HepG2 (cell line): ENCODE results near the gene RPL19. TPM values are rescaled to one million over a fixed set of nuclear protein-coding genes. Genes with fewer than 3 reads are reported as not detected.

Experiments used
- ATAC-seq: fragments of 200-7000 bp; cut with Tn5 transposase; 3 replicates; pipeline ENCODE4 v1.9.1; 2020; ENCODE audit warnings: mild to moderate bottlenecking, moderate library complexity
- BruUV-seq: library from RNA; stranded (reverse); fragments of 400-500 nt; replicated peaks from 2 replicates; lab custom pipeline; 2021; lab: Mats Ljungman, UMichigan
- CTCF ChIA-PET: fragments of 300-600 bp; formaldehyde crosslinking; extraction: SDS; loops from one replicate; lab custom pipeline; 2021; ENCODE audit warnings: low total read pairs, inconsistent platforms, low intra/inter-chr PET ratio; lab: Yijun Ruan, JAX
- POLR2A ChIA-PET: fragments of 350-600 bp; sonication (Branson Sonifier 250); formaldehyde crosslinking; loops from one replicate; lab custom pipeline; 2020; ENCODE audit warnings: antibody characterized with exemption, inconsistent platforms; lab: Yijun Ruan, JAX
- DNase-seq: peaks from one replicate; pipeline ENCODE4 v3.0.0-alpha.2; 2015; ENCODE audit warnings: low spot score
- FAIRE-seq: peaks from 3 replicates; lab custom pipeline; 2011; peaks lifted over from hg19 to GRCh38; lab: Jason Lieb, UNC
- H2AFZ ChIP-seq: one replicate; pipeline ENCODE4 v1.6.1; 2011; ENCODE audit warnings: low read length, inconsistent platforms
- H3K27ac ChIP-seq: fragments of 300-600 bp; 3 replicates; pipeline ENCODE4 v1.8.0; 2011; ENCODE audit warnings: mixed run types, mild to moderate bottlenecking, mixed read lengths, low read length, inconsistent platforms; ENCODE audit not compliant: insufficient read depth; ENCODE audit errors: extremely low read length
- H3K27me3 ChIP-seq, 2 experiments: fragments of 200-600 bp in 1 of 2; 2 replicates in 1 of 2; 3 replicates in 1 of 2; pipeline versions ENCODE4 v1.6.0 to v1.8.0; 2011; ENCODE audit warnings: low read length in 2 of 2, mild to moderate bottlenecking in 2 of 2, moderate library complexity in 2 of 2, inconsistent platforms in 1 of 2; ENCODE audit not compliant: insufficient read depth in 2 of 2, control insufficient read depth in 1 of 2
- H3K36me3 ChIP-seq, 2 experiments: fragments of 200-600 bp in 1 of 2; replicated peaks in 1 of 2; 2 replicates in 1 of 2; 3 replicates in 1 of 2; pipeline versions ENCODE4 v1.5.1 to v1.8.0; 2011; ENCODE audit warnings: low read length in 2 of 2, inconsistent platforms in 1 of 2; ENCODE audit not compliant: insufficient read depth in 2 of 2, control insufficient read depth in 1 of 2
- H3K4me1 ChIP-seq: 2 replicates; pipeline ENCODE4 v1.5.1; 2012; ENCODE audit warnings: low read length, inconsistent platforms; ENCODE audit not compliant: insufficient read depth
- H3K4me2 ChIP-seq: 2 replicates; pipeline ENCODE4 v1.6.0; 2011; ENCODE audit warnings: low read depth, low read length, inconsistent platforms
- H3K4me3 ChIP-seq, 3 experiments: fragments of 200-600 bp in 1 of 3; sonication (generic), shearing (Covaris generic) in 1 of 3; replicated peaks in 1 of 3; 2 replicates each; pipeline ENCODE4 v1.5.1; 2011 to 2016; ENCODE audit warnings: low read length in 3 of 3, inconsistent platforms in 2 of 3, low read depth in 2 of 3, mild to moderate bottlenecking in 2 of 3, control low read depth in 1 of 3, mixed read lengths in 1 of 3; ENCODE audit not compliant: insufficient read depth in 1 of 3
- H3K79me2 ChIP-seq: one replicate; pipeline ENCODE4 v1.6.1; 2011; ENCODE audit warnings: low read length, inconsistent platforms; ENCODE audit not compliant: insufficient read depth
- H3K9ac ChIP-seq: 2 replicates; pipeline ENCODE4 v1.6.0; 2011; ENCODE audit warnings: mild to moderate bottlenecking, low read depth, low read length, inconsistent platforms; ENCODE audit not compliant: insufficient read depth
- H3K9me3 ChIP-seq: 2 replicates; pipeline ENCODE4 v1.5.1; 2012; ENCODE audit warnings: mild to moderate bottlenecking, low read length
- H4K20me1 ChIP-seq: 2 replicates; pipeline ENCODE4 v1.6.0; 2011; ENCODE audit warnings: inconsistent platforms, mild to moderate bottlenecking, low read length, moderate library complexity; ENCODE audit not compliant: insufficient read depth
- ARNT ChIP-seq: fragments of 450-650 bp; IDR thresholded peaks from 2 replicates; pipeline ENCODE4 v1.6.1; 2017
- CBX1 ChIP-seq: IDR thresholded peaks from one replicate; pipeline ENCODE4 v1.6.1; 2016; ENCODE audit warnings: antibody characterized with exemption, low read depth
- CEBPB ChIP-seq: IDR thresholded peaks from 2 replicates; pipeline ENCODE4 v1.6.1; 2011; ENCODE audit warnings: low read depth, low read length, improper control_type of control experiment, borderline replicate concordance
- CEBPG ChIP-seq: IDR thresholded peaks from 2 replicates; pipeline ENCODE4 v1.6.1; 2016
- CSRNP1 ChIP-seq: sonication (generic); formaldehyde crosslinking; IDR thresholded peaks from 2 replicates; pipeline ENCODE4 v1.8.1; 2023; ENCODE audit warnings: mild to moderate bottlenecking, missing genetic modification reagents
- FOXA3 ChIP-seq: IDR thresholded peaks from 2 replicates; pipeline ENCODE4 v1.6.1; 2016; ENCODE audit warnings: missing genetic modification reagents, missing compliant biosample characterization
- GABPB1 ChIP-seq: IDR thresholded peaks from 2 replicates; pipeline ENCODE4 v1.6.1; 2016; ENCODE audit warnings: mild to moderate bottlenecking, missing genetic modification reagents, moderate library complexity, missing compliant biosample characterization
- GATA4 ChIP-seq: sonication (generic); IDR thresholded peaks from 2 replicates; pipeline ENCODE4 v1.6.1; 2016; ENCODE audit warnings: antibody characterized with exemption, low read depth, borderline replicate concordance
- GFI1 ChIP-seq: sonication (generic); formaldehyde crosslinking; IDR thresholded peaks from 2 replicates; pipeline ENCODE4 v1.5.0; 2020; ENCODE audit warnings: missing genetic modification reagents, mild to moderate bottlenecking, borderline replicate concordance
- GPN1 ChIP-seq: sonication (generic); formaldehyde crosslinking; IDR thresholded peaks from 2 replicates; pipeline ENCODE4 v1.5.1; 2020; ENCODE audit warnings: missing genetic modification reagents, borderline replicate concordance
- KLF16 ChIP-seq, 2 experiments: sonication (generic) in 1 of 2; formaldehyde crosslinking in 1 of 2; IDR thresholded peaks; 2 replicates each; pipeline versions ENCODE4 v1.6.1 to v1.8.0; 2016 to 2023; ENCODE audit warnings: missing genetic modification reagents in 2 of 2, missing compliant biosample characterization in 1 of 2
- KMT2B ChIP-seq: IDR thresholded peaks from 2 replicates; pipeline ENCODE4 v1.6.1; 2016; ENCODE audit warnings: missing genetic modification reagents, missing compliant biosample characterization
- MAX ChIP-seq: IDR thresholded peaks from 2 replicates; pipeline ENCODE4 v1.6.1; 2012; ENCODE audit warnings: inconsistent platforms
- NAIF1 ChIP-seq: sonication (generic); formaldehyde crosslinking; IDR thresholded peaks from 2 replicates; pipeline ENCODE4 v1.5.0; 2020; ENCODE audit warnings: mild to moderate bottlenecking, missing genetic modification reagents, borderline replicate concordance
- ONECUT2 ChIP-seq: sonication (generic); formaldehyde crosslinking; IDR thresholded peaks from 2 replicates; pipeline ENCODE4 v1.4.0; 2020; ENCODE audit warnings: missing genetic modification reagents
- PITX1 ChIP-seq: sonication (generic); formaldehyde crosslinking; IDR thresholded peaks from 2 replicates; pipeline ENCODE4 v1.5.1; 2020; ENCODE audit warnings: mild to moderate bottlenecking, missing genetic modification reagents
- SAP130 ChIP-seq: IDR thresholded peaks from 2 replicates; pipeline ENCODE4 v1.6.1; 2016; ENCODE audit warnings: low read depth
- SOX13 ChIP-seq, 3 experiments: fragments of 450-650 bp in 1 of 3; sonication (generic) in 1 of 3; formaldehyde crosslinking in 1 of 3; IDR thresholded peaks in 2 of 3; conservative IDR thresholded peaks in 1 of 3; 2 replicates each; pipeline versions ENCODE4 v1.5.0 to v1.6.1; 2016 to 2020; ENCODE audit warnings: antibody characterized with exemption in 1 of 3, mild to moderate bottlenecking in 1 of 3, missing compliant biosample characterization in 1 of 3, missing genetic modification reagents in 1 of 3, moderate library complexity in 1 of 3
- TFAP4 ChIP-seq: sonication (generic); IDR thresholded peaks from 2 replicates; pipeline ENCODE4 v1.6.1; 2016; ENCODE audit warnings: low read depth, borderline replicate concordance
- THAP11 ChIP-seq: IDR thresholded peaks from 2 replicates; pipeline ENCODE4 v1.6.1; 2016; ENCODE audit warnings: missing biosample characterization, missing genetic modification reagents
- ZFP36L1 ChIP-seq: sonication (generic); formaldehyde crosslinking; IDR thresholded peaks from 2 replicates; pipeline ENCODE4 v1.8.0; 2022; ENCODE audit warnings: mild to moderate bottlenecking, missing genetic modification reagents, moderate library complexity
- ZNF121 ChIP-seq: sonication (generic); formaldehyde crosslinking; IDR thresholded peaks from 2 replicates; pipeline ENCODE4 v1.5.0; 2020; ENCODE audit warnings: mild to moderate bottlenecking, missing genetic modification reagents
- ZNF33B ChIP-seq: sonication (generic); formaldehyde crosslinking; IDR thresholded peaks from 2 replicates; pipeline ENCODE4 v1.5.1; 2020; ENCODE audit warnings: mild to moderate bottlenecking, missing genetic modification reagents
- ZNF670 ChIP-seq: sonication (generic); formaldehyde crosslinking; IDR thresholded peaks from 2 replicates; pipeline ENCODE4 v1.8.0; 2022; ENCODE audit warnings: mild to moderate bottlenecking, missing genetic modification reagents, borderline replicate concordance
- ZNF850 ChIP-seq: sonication (generic); formaldehyde crosslinking; conservative IDR thresholded peaks from 2 replicates; pipeline ENCODE4 v1.9.0; 2021; ENCODE audit warnings: mild to moderate bottlenecking, missing genetic modification reagents
- ZSCAN9 ChIP-seq: IDR thresholded peaks from 2 replicates; pipeline ENCODE4 v1.6.1; 2016; ENCODE audit warnings: borderline replicate concordance
- WGBS: methylation state at CpG from one replicate; pipeline ENCODE4 v1.1.6; 2017; ENCODE audit warnings: low lambda C conversion rate; 5-methylcytosine and 5-hydroxymethylcytosine counted together
- in situ Hi-C: cut with HindIII; loops from 2 replicates; pipeline ENCODE4 v1.10.0; 2017; ENCODE audit warnings: low pct_unique_long_range_greater_than_20kb; ENCODE audit not compliant: extremely low pct_ligation_motif_present
- intact Hi-C: fragments of 100-400 bp; cut with micrococcal nuclease; formaldehyde crosslinking; loops from one replicate; pipeline ENCODE4 v1.10.0; 2022; ENCODE audit not compliant: unreplicated experiment
- polyA plus RNA-seq, 8 experiments: library from polyadenylated mRNA; depleted of rRNA in 3 of 8; stranded (reverse) in 7 of 8; unstranded in 1 of 8; fragments of >200 nt; fragmentation: Illumina TruSeq in 4 of 8; extraction: Trizol in 4 of 8; gene quantifications; 2 replicates each; pipeline versions ENCODE4 v1.2.1 to v1.2.3, GENCODE V29; 2011 to 2016; ENCODE audit warnings: low read depth in 4 of 8, missing spikeins in 1 of 8, mixed read lengths in 1 of 8; ENCODE audit not compliant: insufficient read depth in 1 of 8
- total RNA-seq, 5 experiments: library from RNA; depleted of rRNA; stranded (reverse); fragments of >200 nt; fragmentation: Illumina TruSeq; extraction: Trizol; gene quantifications; 2 replicates each; pipeline ENCODE4 v1.2.3, GENCODE V29; 2016; ENCODE audit warnings: low read depth in 1 of 5

Gene RPL19
- total and polyA plus RNA-seq, 2 of the 13 experiments (the other 11 are each of a cell fraction or from before 2014, with no cell fraction given): 2,522 to 2,768 TPM

GRCh38 chr17:39199820-39200069 lies 338 bp upstream of the RPL19 start:
- FAIRE-seq: peak; percentile 99
- BruUV-seq: no TSS peak
- TF ChIP-seq NAIF1 (CRISPR knock-in tag) (peak; percentile 88), CSRNP1 (no peak), ZNF33B (CRISPR knock-in tag) (no peak), ZNF121 (CRISPR knock-in tag) (peak; percentile 64), ZNF670 (CRISPR knock-in tag) (no peak; the same call in 1 of the 2 replicates), CEBPG (CRISPR knock-in tag) (peak; percentile 87), ZFP36L1 (CRISPR knock-in tag) (no peak), FOXA3 (CRISPR knock-in tag) (peak; percentile 20; the same call in 1 of the 2 replicates), ZSCAN9 (CRISPR knock-in tag) (peak; percentile 16; the same call in 1 of the 2 replicates), GABPB1 (peak; percentile 86), CBX1 (no peak), ZNF850 (CRISPR knock-in tag) (0 out of 2 replicates have a peak, but pooled peaks have one; percentile 28), ONECUT2 (CRISPR knock-in tag) (no peak), THAP11 (CRISPR knock-in tag) (peak; percentile 89), GATA4 (peak; percentile 45; the same call in 1 of the 2 replicates), PITX1 (CRISPR knock-in tag) (peak; percentile 7; the same call in 1 of the 2 replicates), KLF16 (CRISPR knock-in tag; IDR thresholded peaks at IDR 0.05) (0 out of 4 replicates have a peak, but pooled peaks of 1 of the 2 experiments have one; percentile 13), ARNT (no peak), GPN1 (CRISPR knock-in tag) (no peak), SAP130 (CRISPR knock-in tag) (peak; percentile 69), SOX13 (IDR thresholded peaks at IDR 0.05) (no peak), SOX13 (CRISPR knock-in tag; conservative IDR thresholded peaks at IDR 0.05 in 1 of 2, IDR thresholded peaks at IDR 0.05 in 1 of 2) (no peak), GFI1 (0 out of 2 replicates have a peak, but pooled peaks have one; percentile 4), CEBPB (peak; percentile 81; the same call in 1 of the 2 replicates), TFAP4 (peak; percentile 88), MAX (peak; percentile 71), KMT2B (CRISPR knock-in tag) (no peak)

More at GRCh38 chr17:39199820-39200069, 338 bp upstream of the RPL19 start:
- Histone ChIP-seq H3K4me2 (peak overlapping the region; percentile 94), H3K79me2 (peaks cover 23% of the 10 kb centered on the region), H4K20me1 (peaks cover 23% of the 10 kb centered on the region), H3K9ac (peak overlapping the region; percentile 98), H3K27me3 (no peaks in the 10 kb centered on the region; a peak in 1 of 5 replicates), H3K4me3 (peak overlapping the region; percentile 65 to 92 (median 77)), H3K9me3 (no peaks in the 10 kb centered on the region), H3K36me3 (peaks cover 23 to 30% of the 10 kb centered on the region in 2 experiments), H3K27ac (peak overlapping the region; percentile 97), H3K4me1 (peaks cover 59% of the 10 kb centered on the region), H2AFZ (peak overlapping the region; percentile 100)
- ChIA-PET CTCF (no interaction called here), POLR2A (interaction anchor here (0.6 to 1.6 kb wide), 39 partner anchors 9 to 705 kb away, joined by 3 to 28 read pairs (median 5); partner anchors contain the start of genes CDK12, CWC25, FBXL20 and LASP1)
- intact Hi-C loops: no loop called here
- DNase-seq (peak; percentile 96), ATAC-seq (peak; percentile 61)
- in situ Hi-C loops: no loop called here
- under 1% methylated on average over 10 of the region's 10 CpGs for WGBS
